ENCODE measurements around the gene HEBP2. TPM values are rescaled to one million over a fixed set of nuclear protein-coding genes. Genes with fewer than 3 reads are reported as not detected.

The HEBP2 gene
- total and polyA plus RNA-seq, 2 donors (not counting 3 experiments of a cell fraction or from before 2014, with no cell fraction given) = 22.5 to 75.3 TPM

- H3K9ac ChIP-seq (replicated peaks; ENCODE audit: extremely low read depth, insufficient read depth, low read length) = no peak overlapping the region
- no peaks in the 10 kb centered on the region for H3K9me1 ChIP-seq (replicated peaks; ENCODE audit: control insufficient read depth, extremely low read depth, insufficient read depth, low read length)
- dilution Hi-C loops (cut with MboI; ENCODE audit: extremely low pct_ligation_motif_present, low sequenced_read_pairs) (no loop called here), intact Hi-C loops (cut with micrococcal nuclease) (no loop called here)
- H3K4me3 ChIP-seq (replicated peaks in 1 of 3; ENCODE audit: insufficient read depth in 1 of 3, low read depth in 1 of 3, low read length in 3 of 3) = no peak overlapping the region
- DNase-seq (ENCODE audit: low read depth, low spot score) = no peak
- H3K9me3 ChIP-seq (replicated peaks; ENCODE audit: control insufficient read depth, insufficient read depth, low read length) = no peaks in the 10 kb centered on the region
- no peak for FAIRE-seq
- no peaks in the 10 kb centered on the region for H3K27me3 ChIP-seq (ENCODE audit: control insufficient read depth in 2 of 2, insufficient read depth in 2 of 2, low read length in 2 of 2)
- peaks cover 2 to 16% of the 10 kb centered on the region in 2 experiments for H3K36me3 ChIP-seq (ENCODE audit: control insufficient read depth in 2 of 2, extremely low read depth in 1 of 2, insufficient read depth in 2 of 2, low read length in 2 of 2)
- H3K27ac ChIP-seq (ENCODE audit: insufficient read depth, low read depth, low read length) = no peak overlapping the region
- TF ChIP-seq EZH2 (IDR thresholded peaks at IDR 0.05; ENCODE audit: borderline replicate concordance, low read depth, low read length, severe bottlenecking) = no peak
- no peak for TF ChIP-seq GATA2 (IDR thresholded peaks at IDR 0.05; ENCODE audit: insufficient read depth, insufficient read length, low read depth, low read length)
- no peak for TF ChIP-seq FOS (IDR thresholded peaks at IDR 0.05; ENCODE audit: borderline replicate concordance, insufficient read depth, low read length)
- no peak for TF ChIP-seq POLR2AphosphoS5 (IDR thresholded peaks at IDR 0.05; ENCODE audit: insufficient read depth, low read depth, low read length)
- TF ChIP-seq CTCF (IDR thresholded peaks at IDR 0.05; ENCODE audit: extremely low read depth in 1 of 2, insufficient read depth in 1 of 2, low read depth in 1 of 2, low read length in 2 of 2) = no peak
- no peak for TF ChIP-seq JUN (IDR thresholded peaks at IDR 0.05; ENCODE audit: borderline replicate concordance, insufficient read depth, insufficient read length, low read depth)
- no peak for TF ChIP-seq POLR2A (IDR thresholded peaks at IDR 0.05; ENCODE audit: low read depth, low read length)
- TF ChIP-seq MAX (IDR thresholded peaks at IDR 0.05; ENCODE audit: insufficient read depth, insufficient read length) = no peak
- no peak for TF ChIP-seq MYC (IDR thresholded peaks at IDR 0.05; ENCODE audit: low read depth, low read length)
- peaks cover 4% of the 10 kb centered on the region for H3K79me2 ChIP-seq (ENCODE audit: control insufficient read depth, insufficient read depth, low read length)
- no peak overlapping the region for H3K4me2 ChIP-seq (ENCODE audit: insufficient read depth, low read length)
- no TSS peak for BruUV-seq (replicated peaks)
- ChIA-PET POLR2A (no interaction called here), CTCF (interaction anchor here (1.4 kb wide), 1 partner anchor 11 kb away, joined by 4 read pairs; no protein-coding TSS in a partner anchor)
- H2AFZ ChIP-seq (ENCODE audit: low read depth, low read length) = no peak overlapping the region
- H4K20me1 ChIP-seq (replicated peaks; ENCODE audit: control insufficient read depth, extremely low read depth, insufficient read depth, low read length) = no peaks in the 10 kb centered on the region
- no peaks in the 10 kb centered on the region for H3K4me1 ChIP-seq (ENCODE audit: control insufficient read depth, extremely low read depth, insufficient read depth, low read length)
These were observed 36.8 kb downstream of the HEBP2 start for GRCh38 chr6:138440758-138441357.

Measured in endothelial cell of umbilical vein (primary cell).